Ishikawa (cell line): Measurements from ENCODE around the gene DMRTB1.

Source experiments
- CEBPB ChIP-seq: IDR thresholded peaks from 2 replicates; pipeline ENCODE4 v1.6.1; 2012
- CREB1 ChIP-seq: IDR thresholded peaks from 2 replicates; pipeline ENCODE4 v1.6.1; 2012; ENCODE audit warnings: low read depth
- EP300 ChIP-seq: IDR thresholded peaks from 2 replicates; pipeline ENCODE4 v1.6.1; 2012; ENCODE audit warnings: borderline replicate concordance
- FOXM1 ChIP-seq: IDR thresholded peaks from 2 replicates; pipeline ENCODE4 v1.6.1; 2012; ENCODE audit warnings: low read depth, borderline replicate concordance
- NFIC ChIP-seq: IDR thresholded peaks from 2 replicates; pipeline ENCODE4 v1.6.1; 2012
- RAD21 ChIP-seq: IDR thresholded peaks from 2 replicates; pipeline ENCODE4 v1.6.1; 2012; ENCODE audit warnings: low read depth
- TAF1 ChIP-seq: IDR thresholded peaks from 2 replicates; pipeline ENCODE4 v1.6.1; 2012; ENCODE audit warnings: low read depth, mild to moderate bottlenecking
- TCF12 ChIP-seq: IDR thresholded peaks from 2 replicates; pipeline ENCODE4 v1.6.1; 2012; ENCODE audit warnings: low read depth
- TEAD4 ChIP-seq: IDR thresholded peaks from 2 replicates; pipeline ENCODE4 v1.6.1; 2012
- TF ChIP-seq, protein P1 (sequence below): IDR thresholded peaks from 2 replicates; pipeline ENCODE4 v1.6.1; 2012
- TF ChIP-seq, protein P2 (sequence below): IDR thresholded peaks from 2 replicates; pipeline ENCODE4 v1.6.1; 2012; ENCODE audit warnings: low read depth, mild to moderate bottlenecking

DNA sequence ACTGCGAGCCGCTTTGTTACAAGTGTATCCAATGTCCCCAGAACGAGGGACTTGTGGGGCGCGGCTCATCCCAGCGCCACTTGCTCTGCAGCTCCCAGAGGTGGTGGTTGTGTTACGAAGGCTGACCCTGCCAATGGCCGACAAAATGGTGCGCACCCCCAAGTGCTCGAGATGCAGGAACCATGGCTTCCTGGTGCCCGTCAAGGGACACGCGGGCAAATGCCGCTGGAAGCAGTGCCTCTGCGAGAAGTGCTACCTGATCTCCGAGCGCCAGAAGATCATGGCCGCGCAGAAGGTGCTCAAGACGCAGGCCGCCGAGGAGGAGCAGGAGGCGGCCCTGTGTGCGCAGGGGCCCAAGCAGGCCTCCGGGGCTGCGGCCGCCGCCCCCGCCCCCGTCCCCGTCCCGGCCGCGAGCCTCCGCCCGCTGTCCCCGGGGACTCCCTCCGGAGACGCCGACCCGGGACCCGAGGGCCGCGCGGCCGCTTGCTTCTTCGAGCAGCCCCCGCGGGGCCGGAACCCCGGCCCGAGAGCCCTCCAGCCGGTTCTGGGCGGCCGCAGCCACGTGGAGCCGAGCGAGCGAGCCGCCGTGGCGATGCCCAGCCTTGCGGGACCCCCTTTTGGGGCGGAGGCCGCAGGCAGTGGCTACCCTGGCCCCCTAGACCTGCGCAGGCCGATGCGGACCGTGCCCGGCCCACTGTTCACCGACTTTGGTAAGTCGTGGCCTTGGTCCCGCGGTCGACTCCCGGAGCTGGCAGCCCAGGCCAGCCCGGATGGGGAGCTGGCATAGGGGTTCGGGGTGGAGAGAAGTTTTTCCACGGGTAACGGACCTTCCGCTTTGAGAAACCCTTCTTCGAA is at the start of gene DMRTB1:
- TF ChIP-seq TEAD4 (no peak), CEBPB (no peak), EP300 (no peak), TCF12 (no peak), FOXM1 (no peak), RAD21 (no peak), CREB1 (no peak), TAF1 (no peak), NFIC (no peak)
- TF ChIP-seq, protein P1, sequence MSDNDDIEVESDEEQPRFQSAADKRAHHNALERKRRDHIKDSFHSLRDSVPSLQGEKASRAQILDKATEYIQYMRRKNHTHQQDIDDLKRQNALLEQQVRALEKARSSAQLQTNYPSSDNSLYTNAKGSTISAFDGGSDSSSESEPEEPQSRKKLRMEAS, result no peak
- TF ChIP-seq, protein P2, sequence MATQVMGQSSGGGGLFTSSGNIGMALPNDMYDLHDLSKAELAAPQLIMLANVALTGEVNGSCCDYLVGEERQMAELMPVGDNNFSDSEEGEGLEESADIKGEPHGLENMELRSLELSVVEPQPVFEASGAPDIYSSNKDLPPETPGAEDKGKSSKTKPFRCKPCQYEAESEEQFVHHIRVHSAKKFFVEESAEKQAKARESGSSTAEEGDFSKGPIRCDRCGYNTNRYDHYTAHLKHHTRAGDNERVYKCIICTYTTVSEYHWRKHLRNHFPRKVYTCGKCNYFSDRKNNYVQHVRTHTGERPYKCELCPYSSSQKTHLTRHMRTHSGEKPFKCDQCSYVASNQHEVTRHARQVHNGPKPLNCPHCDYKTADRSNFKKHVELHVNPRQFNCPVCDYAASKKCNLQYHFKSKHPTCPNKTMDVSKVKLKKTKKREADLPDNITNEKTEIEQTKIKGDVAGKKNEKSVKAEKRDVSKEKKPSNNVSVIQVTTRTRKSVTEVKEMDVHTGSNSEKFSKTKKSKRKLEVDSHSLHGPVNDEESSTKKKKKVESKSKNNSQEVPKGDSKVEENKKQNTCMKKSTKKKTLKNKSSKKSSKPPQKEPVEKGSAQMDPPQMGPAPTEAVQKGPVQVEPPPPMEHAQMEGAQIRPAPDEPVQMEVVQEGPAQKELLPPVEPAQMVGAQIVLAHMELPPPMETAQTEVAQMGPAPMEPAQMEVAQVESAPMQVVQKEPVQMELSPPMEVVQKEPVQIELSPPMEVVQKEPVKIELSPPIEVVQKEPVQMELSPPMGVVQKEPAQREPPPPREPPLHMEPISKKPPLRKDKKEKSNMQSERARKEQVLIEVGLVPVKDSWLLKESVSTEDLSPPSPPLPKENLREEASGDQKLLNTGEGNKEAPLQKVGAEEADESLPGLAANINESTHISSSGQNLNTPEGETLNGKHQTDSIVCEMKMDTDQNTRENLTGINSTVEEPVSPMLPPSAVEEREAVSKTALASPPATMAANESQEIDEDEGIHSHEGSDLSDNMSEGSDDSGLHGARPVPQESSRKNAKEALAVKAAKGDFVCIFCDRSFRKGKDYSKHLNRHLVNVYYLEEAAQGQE, result no peak
